ENCODE data around the gene EFCAB5.
"Not testable (repeated sequence)": the region's sequence is repeated elsewhere in the genome, so short reads cannot be mapped to it uniquely, and the experiment has no call there.

Gene EFCAB5

DNA sequence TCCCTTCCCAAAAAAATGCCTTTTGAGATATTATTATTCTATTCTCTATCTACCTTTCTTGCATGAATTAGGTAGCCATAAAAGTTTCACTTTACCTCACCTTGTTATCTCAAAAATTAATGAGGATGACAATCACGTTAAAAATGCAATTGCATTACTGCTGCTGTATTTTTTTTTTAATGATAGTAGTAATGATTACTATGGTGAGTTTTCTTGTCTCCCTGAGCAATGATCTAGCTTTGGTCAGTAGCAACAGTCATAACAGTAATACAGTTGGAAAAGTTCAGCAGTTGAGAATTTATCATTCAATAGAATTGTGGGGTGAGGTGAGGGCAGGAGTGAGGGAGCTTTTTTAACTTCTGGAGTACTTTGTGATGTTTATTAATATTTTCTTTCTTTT lies at the start of gene EFCAB5:
TSS of gene EFCAB5 (plus strand) at position 301 of the 400 bp plus-strand sequence. CDS start 163 bp downstream, outside the sequence.
- Histone ChIP-seq H3K4me1 (ENCODE audit: insufficient read depth, low read length) (no peaks in the 10 kb centered on the region), H3K79me2 (ENCODE audit: insufficient read depth, low read length) (no peaks in the 10 kb centered on the region), H3K9me3 (ENCODE audit: insufficient read depth, low read length, severe bottlenecking) (no peaks in the 10 kb centered on the region), H2AFZ (ENCODE audit: low read depth, low read length) (no peak within 1 kb of the TSS), H3K9ac (ENCODE audit: low read depth, low read length) (no peak within 1 kb of the TSS), H4K20me1 (ENCODE audit: insufficient read depth, low read length) (no peaks in the 10 kb centered on the region), H3K4me2 (ENCODE audit: insufficient read depth, low read length) (no peak within 1 kb of the TSS), H3K4me3 (ENCODE audit: low read depth in 1 of 2, low read length in 2 of 2) (no peak within 1 kb of the TSS), H3K27ac (ENCODE audit: low read length) (no peak within 1 kb of the TSS), H3K36me3 (ENCODE audit: insufficient read depth, low read length) (no peaks in the 10 kb centered on the region), H3K27me3 (ENCODE audit: insufficient read depth, low read length, poor library complexity) (no peaks in the 10 kb centered on the region)
- TF ChIP-seq EZH2 (IDR thresholded peaks at IDR 0.05; ENCODE audit: borderline replicate concordance, low read depth, low read length, severe bottlenecking): no peak
- TF ChIP-seq, protein P1, sequence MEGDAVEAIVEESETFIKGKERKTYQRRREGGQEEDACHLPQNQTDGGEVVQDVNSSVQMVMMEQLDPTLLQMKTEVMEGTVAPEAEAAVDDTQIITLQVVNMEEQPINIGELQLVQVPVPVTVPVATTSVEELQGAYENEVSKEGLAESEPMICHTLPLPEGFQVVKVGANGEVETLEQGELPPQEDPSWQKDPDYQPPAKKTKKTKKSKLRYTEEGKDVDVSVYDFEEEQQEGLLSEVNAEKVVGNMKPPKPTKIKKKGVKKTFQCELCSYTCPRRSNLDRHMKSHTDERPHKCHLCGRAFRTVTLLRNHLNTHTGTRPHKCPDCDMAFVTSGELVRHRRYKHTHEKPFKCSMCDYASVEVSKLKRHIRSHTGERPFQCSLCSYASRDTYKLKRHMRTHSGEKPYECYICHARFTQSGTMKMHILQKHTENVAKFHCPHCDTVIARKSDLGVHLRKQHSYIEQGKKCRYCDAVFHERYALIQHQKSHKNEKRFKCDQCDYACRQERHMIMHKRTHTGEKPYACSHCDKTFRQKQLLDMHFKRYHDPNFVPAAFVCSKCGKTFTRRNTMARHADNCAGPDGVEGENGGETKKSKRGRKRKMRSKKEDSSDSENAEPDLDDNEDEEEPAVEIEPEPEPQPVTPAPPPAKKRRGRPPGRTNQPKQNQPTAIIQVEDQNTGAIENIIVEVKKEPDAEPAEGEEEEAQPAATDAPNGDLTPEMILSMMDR (IDR thresholded peaks at IDR 0.05; ENCODE audit: borderline replicate concordance, extremely low read depth, low read length, poor library complexity, severe bottlenecking): no peak
- DNase-seq: no peak
- no peak for ATAC-seq (ENCODE audit: insufficient read depth, low read depth)

GRCh38 chr17:29892201-29892600 lies 49.2 kb upstream of the EFCAB5 start:
- TF ChIP-seq, protein P1 (IDR thresholded peaks at IDR 0.05; ENCODE audit: borderline replicate concordance, extremely low read depth, low read length, poor library complexity, severe bottlenecking): no peak
- no peak for TF ChIP-seq EZH2 (IDR thresholded peaks at IDR 0.05; ENCODE audit: borderline replicate concordance, low read depth, low read length, severe bottlenecking)
- peaks cover 81% of the 10 kb centered on the region for H3K79me2 ChIP-seq (ENCODE audit: insufficient read depth, low read length)
- no peaks in the 10 kb centered on the region for H3K9me3 ChIP-seq (ENCODE audit: insufficient read depth, low read length, severe bottlenecking)
- ATAC-seq (ENCODE audit: insufficient read depth, low read depth): no peak
- no peak overlapping the region for H3K4me3 ChIP-seq (ENCODE audit: low read depth in 1 of 2, low read length in 2 of 2)
- peaks cover 28% of the 10 kb centered on the region for H4K20me1 ChIP-seq (ENCODE audit: insufficient read depth, low read length)
- H3K27ac ChIP-seq (ENCODE audit: low read length): no peak overlapping the region
- DNase-seq: no peak
- no peaks in the 10 kb centered on the region for H3K36me3 ChIP-seq (ENCODE audit: insufficient read depth, low read length)
- no peak overlapping the region for H3K4me2 ChIP-seq (ENCODE audit: insufficient read depth, low read length)
- H3K9ac ChIP-seq (ENCODE audit: low read depth, low read length): no peak overlapping the region
- H2AFZ ChIP-seq (ENCODE audit: low read depth, low read length): no peak overlapping the region
- no peaks in the 10 kb centered on the region for H3K27me3 ChIP-seq (ENCODE audit: insufficient read depth, low read length, poor library complexity)
- no peaks in the 10 kb centered on the region for H3K4me1 ChIP-seq (ENCODE audit: insufficient read depth, low read length)

- not testable (repeated sequence) for H3K9ac ChIP-seq (ENCODE audit: low read depth, low read length); H2AFZ ChIP-seq (ENCODE audit: low read depth, low read length); DNase-seq; H3K4me3 ChIP-seq (ENCODE audit: low read depth in 1 of 2, low read length in 2 of 2); H3K4me2 ChIP-seq (ENCODE audit: insufficient read depth, low read length); H3K4me1 ChIP-seq (ENCODE audit: insufficient read depth, low read length); H3K27ac ChIP-seq (ENCODE audit: low read length); ATAC-seq (ENCODE audit: insufficient read depth, low read depth); H3K9me3 ChIP-seq (ENCODE audit: insufficient read depth, low read length, severe bottlenecking); H3K27me3 ChIP-seq (ENCODE audit: insufficient read depth, low read length, poor library complexity); H3K36me3 ChIP-seq (ENCODE audit: insufficient read depth, low read length)
- peaks cover 54% of the 10 kb centered on the region for H3K79me2 ChIP-seq (ENCODE audit: insufficient read depth, low read length)
- H4K20me1 ChIP-seq (ENCODE audit: insufficient read depth, low read length): peaks cover 21% of the 10 kb centered on the region; the same call in 1 of the 2 replicates
These were observed 44.3 kb upstream of the EFCAB5 start for GRCh38 chr17:29897136-29897535.

DNA sequence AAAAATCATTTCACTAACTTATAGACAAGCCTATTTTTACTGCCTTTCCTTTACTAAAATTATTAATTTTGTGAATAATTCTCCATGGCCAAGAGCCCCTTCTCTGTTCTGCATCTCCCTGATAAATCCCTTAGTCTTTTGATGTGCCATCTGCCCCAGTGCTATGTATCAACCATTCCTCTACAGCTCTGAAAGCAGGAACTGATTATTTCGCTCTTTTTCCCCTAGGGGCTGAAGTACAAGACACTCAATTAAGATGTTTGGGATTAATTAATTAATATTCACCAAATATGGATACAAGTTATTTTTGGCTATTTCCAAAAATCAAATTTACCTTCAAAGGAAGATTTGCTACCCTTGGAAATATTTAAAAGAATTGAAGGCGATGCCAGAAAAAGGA lies 38.0 kb upstream of the EFCAB5 start:
- Histone ChIP-seq H3K79me2 (ENCODE audit: insufficient read depth, low read length) (peaks cover 78% of the 10 kb centered on the region), H2AFZ (ENCODE audit: low read depth, low read length) (no peak overlapping the region), H3K9ac (ENCODE audit: low read depth, low read length) (no peak overlapping the region), H3K9me3 (ENCODE audit: insufficient read depth, low read length, severe bottlenecking) (peaks cover 10% of the 10 kb centered on the region), H3K4me2 (ENCODE audit: insufficient read depth, low read length) (no peak overlapping the region), H3K4me1 (ENCODE audit: insufficient read depth, low read length) (peaks cover 4% of the 10 kb centered on the region; the same call in 1 of the 2 replicates), H3K27ac (ENCODE audit: low read length) (no peak overlapping the region), H3K27me3 (ENCODE audit: insufficient read depth, low read length, poor library complexity) (no peaks in the 10 kb centered on the region), H4K20me1 (ENCODE audit: insufficient read depth, low read length) (peaks cover 17% of the 10 kb centered on the region), H3K4me3 (ENCODE audit: low read depth in 1 of 2, low read length in 2 of 2) (no peak overlapping the region), H3K36me3 (ENCODE audit: insufficient read depth, low read length) (no peaks in the 10 kb centered on the region; the same call in 1 of the 2 replicates)
- ATAC-seq (ENCODE audit: insufficient read depth, low read depth) (no peak), DNase-seq (no peak)
- TF ChIP-seq, protein P1 (IDR thresholded peaks at IDR 0.05; ENCODE audit: borderline replicate concordance, extremely low read depth, low read length, poor library complexity, severe bottlenecking): no peak
- no peak for TF ChIP-seq EZH2 (IDR thresholded peaks at IDR 0.05; ENCODE audit: borderline replicate concordance, low read depth, low read length, severe bottlenecking)

Measured in DND-41 (cell line).